ENCODE measurements around the gene CPED1.
"Not testable (repeated sequence)": the region's sequence is repeated elsewhere in the genome, so short reads cannot be mapped to it uniquely, and the experiment has no call there.

The CPED1 gene

GRCh38 chr7:121181357-121181756 lies 192.8 kb downstream of the CPED1 start:
- DNase-seq (ENCODE audit: low read depth in 2 of 2) = no peak

- DNase-seq (ENCODE audit: low read depth in 2 of 2) = no peak
Observed at GRCh38 chr7:121182281-121182680, 193.8 kb downstream of the CPED1 start.

- DNase-seq (ENCODE audit: low read depth in 2 of 2) = no peak
Observed at GRCh38 chr7:121182902-121183301, 194.4 kb downstream of the CPED1 start.

DNA sequence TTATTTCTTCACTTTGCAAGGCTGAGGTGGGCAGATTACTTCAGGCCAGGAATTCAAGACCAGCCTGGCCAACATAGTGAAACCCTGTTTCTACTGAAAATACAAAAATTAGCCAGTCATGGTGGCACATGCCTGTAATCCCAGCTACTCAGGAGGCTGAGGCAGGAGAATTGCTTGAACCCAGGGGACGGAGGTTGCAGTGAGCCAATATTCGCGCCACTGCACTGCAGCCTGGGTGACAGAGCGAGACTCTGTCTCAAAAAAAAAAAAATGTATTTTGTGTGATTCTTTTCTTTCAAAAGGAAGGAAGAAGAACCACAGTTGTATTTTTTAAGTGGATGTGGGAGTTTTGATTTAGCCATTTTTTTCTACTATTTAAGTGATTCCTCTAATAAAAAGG lies 195.4 kb downstream of the CPED1 start:
- not testable (repeated sequence) for DNase-seq (ENCODE audit: low read depth in 2 of 2)

GRCh38 chr7:121186746-121187145 lies 198.2 kb downstream of the CPED1 start:
- DNase-seq (ENCODE audit: low read depth in 2 of 2) = no peak

GRCh38 chr7:121187222-121187621 lies 198.7 kb downstream of the CPED1 start:
- no peak for DNase-seq (ENCODE audit: low read depth in 2 of 2)

DNA sequence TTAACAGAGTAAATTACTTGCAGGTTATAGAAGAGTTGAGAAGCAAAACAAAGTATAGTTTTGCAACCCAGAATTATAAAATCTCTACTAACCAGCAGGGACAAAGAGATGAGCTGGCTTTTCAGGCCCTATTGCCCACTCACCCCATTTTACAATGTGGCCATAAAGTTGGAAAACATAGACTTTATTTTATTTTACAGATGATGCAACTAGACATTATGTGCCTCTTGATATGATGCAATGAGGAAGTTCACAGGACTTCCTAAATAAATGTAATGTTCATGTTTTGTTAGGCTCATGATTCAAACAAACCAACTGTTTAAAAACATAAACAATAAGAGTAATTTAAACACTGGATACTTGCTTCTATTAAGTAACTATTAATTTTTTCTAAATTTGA lies 199.2 kb downstream of the CPED1 start:
- DNase-seq (ENCODE audit: low read depth in 2 of 2) = no peak

GRCh38 chr7:121192834-121193233 lies 204.3 kb downstream of the CPED1 start:
- DNase-seq (ENCODE audit: low read depth in 2 of 2) = no peak

- DNase-seq (ENCODE audit: low read depth in 2 of 2) = no peak
Observed at GRCh38 chr7:121195010-121195409, 206.5 kb downstream of the CPED1 start.

GRCh38 chr7:121195874-121196273 lies 207.4 kb downstream of the CPED1 start:
- no peak for DNase-seq (ENCODE audit: low read depth in 2 of 2)

DNA sequence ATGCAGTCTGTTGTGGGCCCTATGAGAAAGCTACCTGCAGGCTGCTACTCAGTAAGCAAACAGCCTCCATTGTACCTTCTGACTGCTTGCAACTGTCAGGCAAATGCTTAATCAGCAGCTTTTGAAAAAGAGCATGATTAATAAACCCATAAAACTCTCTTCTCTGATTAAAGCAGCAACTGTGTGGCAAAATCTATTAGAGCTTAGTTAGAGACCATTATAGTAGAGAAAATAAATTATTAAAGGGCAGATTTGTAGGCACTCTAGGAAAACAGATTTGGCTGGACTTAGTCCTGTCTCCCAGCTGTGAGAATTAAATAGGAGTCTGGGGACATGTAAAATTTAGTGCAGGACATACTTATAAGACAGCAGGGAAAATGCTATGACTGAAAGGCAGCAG lies 207.8 kb downstream of the CPED1 start:
- no peak for DNase-seq (ENCODE audit: low read depth in 2 of 2)

- DNase-seq (ENCODE audit: low read depth in 2 of 2) = no peak
Observed at GRCh38 chr7:121197455-121197854, 208.9 kb downstream of the CPED1 start.

DNA sequence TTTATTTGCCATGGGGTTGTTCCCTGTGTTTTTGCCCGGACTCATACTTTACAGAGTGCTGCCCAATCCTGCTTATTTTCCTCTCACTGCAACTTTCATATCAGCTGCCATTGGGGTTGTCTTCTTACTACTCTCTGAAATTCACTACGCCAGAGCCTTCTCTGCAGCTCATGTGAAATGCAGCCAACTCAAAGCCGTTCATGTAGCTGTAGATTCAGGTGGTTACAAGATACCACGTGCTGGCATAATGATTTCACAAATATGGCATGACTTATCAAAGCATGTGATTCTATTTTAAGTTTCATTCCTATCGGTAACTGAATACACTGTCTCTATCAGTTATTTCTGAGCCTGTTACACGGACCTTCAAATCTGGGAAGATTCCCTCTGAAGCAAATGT lies 210.0 kb downstream of the CPED1 start:
- DNase-seq (ENCODE audit: low read depth in 2 of 2) = no peak

DNA sequence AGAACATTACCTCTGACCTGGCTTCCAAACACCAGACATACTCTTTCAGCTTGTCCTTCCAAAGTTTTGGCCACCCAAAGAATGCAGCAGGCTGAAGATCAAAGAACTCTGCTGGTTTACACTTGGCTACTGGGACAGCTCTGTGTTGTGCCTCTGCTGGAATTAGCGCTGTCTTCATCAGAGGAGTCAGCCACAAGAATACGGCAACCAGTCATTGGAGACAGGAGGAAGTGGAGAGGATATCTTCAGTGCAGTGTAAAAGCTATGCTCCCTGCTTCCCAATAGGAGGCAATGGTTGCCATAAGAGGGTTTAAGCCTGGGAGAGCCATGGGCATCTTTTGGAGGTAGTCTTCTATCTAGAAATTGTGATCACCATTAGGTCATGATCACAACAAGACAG lies 213.6 kb downstream of the CPED1 start:
- no peak for DNase-seq (ENCODE audit: low read depth in 2 of 2)

DNA sequence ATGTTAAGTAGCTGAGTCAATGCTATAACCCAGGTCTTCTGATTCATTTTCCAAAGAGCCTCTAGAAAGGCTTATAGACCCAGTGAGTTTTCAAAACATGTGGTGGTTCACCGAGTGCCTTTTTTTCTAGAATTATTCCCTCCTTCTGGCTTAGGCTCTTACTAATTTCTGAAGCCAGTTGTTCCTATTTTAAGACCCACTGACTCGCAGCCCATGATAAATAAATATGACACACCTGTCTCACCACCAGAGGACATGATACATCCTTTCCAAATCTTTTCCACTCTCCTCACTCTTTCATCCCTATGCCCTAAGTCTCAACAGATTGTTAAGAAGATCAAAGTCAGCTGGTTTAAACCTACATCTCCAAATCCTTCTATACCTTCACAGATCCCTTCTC lies 214.3 kb downstream of the CPED1 start:
- DNase-seq (ENCODE audit: low read depth in 2 of 2) = no peak

DNA sequence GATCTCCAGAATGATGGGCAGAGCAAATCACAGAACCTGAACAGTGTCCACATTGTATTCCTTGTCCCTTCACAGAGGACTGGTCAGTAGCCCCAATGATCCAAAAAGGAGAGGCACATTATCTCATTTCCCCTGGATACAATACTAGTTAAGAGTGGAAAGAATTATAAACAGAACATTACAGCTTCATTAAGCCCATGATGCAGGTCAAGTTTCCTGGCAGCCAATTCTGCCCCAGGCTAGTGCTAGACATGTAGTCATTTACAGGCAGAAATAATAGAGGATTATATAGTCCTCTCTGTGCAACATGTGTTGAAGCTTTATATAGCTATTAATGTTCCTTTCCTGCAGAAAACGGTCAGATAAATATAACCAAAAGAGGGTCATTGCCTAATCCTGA lies 216.0 kb downstream of the CPED1 start:
- no peak for DNase-seq (ENCODE audit: low read depth in 2 of 2)

- DNase-seq (ENCODE audit: low read depth in 2 of 2) = no peak
Observed at GRCh38 chr7:121205777-121206176, 217.3 kb downstream of the CPED1 start.

- DNase-seq (ENCODE audit: low read depth in 2 of 2) = no peak
Observed at GRCh38 chr7:121211253-121211652, 222.7 kb downstream of the CPED1 start.

DNA sequence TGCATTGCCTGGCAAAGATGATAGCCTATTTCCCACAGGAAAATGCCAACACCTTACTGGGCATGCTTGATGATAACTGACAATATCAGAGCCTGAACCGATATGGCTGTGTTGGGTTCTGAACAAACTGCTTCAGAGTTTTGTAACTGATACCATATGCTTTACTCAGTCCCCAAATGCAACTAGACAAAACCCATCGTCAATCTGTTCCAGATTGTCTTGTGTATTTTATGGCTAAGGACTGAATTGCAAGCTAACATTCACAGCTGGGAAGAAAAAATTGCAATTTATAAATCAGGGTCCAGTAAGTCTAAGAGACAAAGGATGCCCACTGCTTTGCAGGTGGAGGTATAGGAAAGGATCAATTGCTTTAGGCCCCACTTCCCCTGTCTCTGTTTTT lies 223.5 kb downstream of the CPED1 start:
- DNase-seq (ENCODE audit: low read depth in 2 of 2) = no peak

DNA sequence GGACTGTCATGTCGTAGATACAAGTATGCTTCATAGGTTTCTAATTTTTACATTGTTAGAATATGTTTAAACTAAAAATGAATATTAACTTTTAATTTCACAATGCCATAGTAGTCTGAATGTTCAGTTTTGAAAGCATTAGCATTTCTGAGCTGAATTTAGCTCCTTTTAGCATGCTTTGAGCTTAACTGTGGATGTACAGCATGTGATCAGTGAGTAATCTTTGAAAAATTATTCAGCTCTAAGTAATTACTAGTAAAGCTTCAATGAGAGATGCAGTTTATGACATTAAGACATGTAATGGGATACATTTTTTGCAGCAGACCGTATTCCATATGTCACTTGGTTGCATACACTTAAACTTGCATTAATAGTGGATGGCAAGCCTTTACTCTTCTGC lies 226.1 kb downstream of the CPED1 start:
- no peak for DNase-seq (ENCODE audit: low read depth in 2 of 2)

- no peak for DNase-seq (ENCODE audit: low read depth in 2 of 2)
Observed at GRCh38 chr7:121219026-121219425, 230.5 kb downstream of the CPED1 start.

- DNase-seq (ENCODE audit: low read depth in 2 of 2) = not testable (repeated sequence)
Observed at GRCh38 chr7:121221108-121221507, 232.6 kb downstream of the CPED1 start.

- no peak for DNase-seq (ENCODE audit: low read depth in 2 of 2)
Observed at GRCh38 chr7:121228779-121229178, 240.3 kb downstream of the CPED1 start.

DNA sequence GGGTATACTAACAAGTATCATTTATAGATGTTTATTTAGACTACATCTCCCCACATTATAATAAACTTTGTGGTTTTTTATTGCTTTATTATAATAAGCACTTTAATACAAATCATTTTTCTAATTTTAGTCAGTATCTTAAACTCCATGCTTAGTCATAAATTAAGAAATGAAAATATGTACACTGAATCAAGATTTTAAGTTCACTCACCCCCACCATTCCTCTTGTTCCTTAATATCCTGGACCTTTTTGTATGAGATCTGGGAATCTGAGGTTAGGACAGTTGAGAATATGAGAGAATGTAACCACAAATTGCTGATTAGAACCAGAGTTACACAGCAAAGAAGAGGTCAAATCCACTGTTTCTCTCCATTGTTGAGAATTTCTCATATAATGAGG lies 246.7 kb downstream of the CPED1 start:
- no peak for DNase-seq (ENCODE audit: low read depth in 2 of 2)

DNA sequence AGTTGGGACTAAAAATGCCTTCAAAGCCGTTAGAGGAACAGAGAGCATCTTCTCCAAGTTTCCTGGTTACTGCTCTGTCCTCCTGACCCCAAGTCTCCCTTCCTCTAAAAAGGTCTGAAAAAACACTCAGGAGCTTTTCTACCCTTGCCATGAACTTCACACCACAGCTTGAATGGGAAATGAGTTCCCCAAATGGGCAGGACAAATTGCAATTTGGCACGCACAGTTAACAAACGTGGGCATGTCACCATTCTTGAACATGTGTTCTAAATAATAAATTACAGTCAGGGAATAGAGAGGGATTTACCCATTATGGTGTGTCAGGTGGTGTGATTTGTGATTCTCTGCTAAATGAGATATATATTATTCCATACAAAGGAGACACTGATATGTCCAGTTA lies 249.1 kb downstream of the CPED1 start:
- no peak for DNase-seq (ENCODE audit: low read depth in 2 of 2)
